Naive B cell (primary cell): Measurements from ENCODE around the gene UBE2R2. TPM values are rescaled to one million over a fixed set of nuclear protein-coding genes. Genes with fewer than 3 reads are reported as not detected.

Experiments used
- ATAC-seq, 2 donors: fragments of 150-1000 bp; cut with Tn5 transposase; 2 replicates each; pipeline ENCODE4 v1.10.0; 2021; ENCODE audit warnings: low read depth in 2 of 2, mild to moderate bottlenecking in 2 of 2, moderate library complexity in 2 of 2
- DNase-seq: peaks from one replicate; pipeline ENCODE4 v3.0.0; 2022
- H3K27ac Mint-ChIP-seq, 6 donors: one replicate each; pipeline ENCODE4 v1.8.0; 2020 to 2022; ENCODE audit warnings: mild to moderate bottlenecking in 6 of 6, mixed read lengths in 6 of 6, moderate library complexity in 5 of 6, inconsistent platforms in 2 of 6
- H3K27me3 Mint-ChIP-seq, 3 donors: one replicate each; pipeline ENCODE4 v1.8.0; 2021 to 2022; ENCODE audit warnings: mixed read lengths in 3 of 3, mild to moderate bottlenecking in 1 of 3
- H3K36me3 Mint-ChIP-seq, 2 donors: one replicate each; pipeline ENCODE4 v1.8.0; 2020 to 2022; ENCODE audit warnings: mixed read lengths in 2 of 2, inconsistent platforms in 1 of 2, mild to moderate bottlenecking in 1 of 2
- H3K4me1 Mint-ChIP-seq, 3 donors: one replicate each; pipeline ENCODE4 v1.8.0; 2020 to 2022; ENCODE audit warnings: mixed read lengths in 3 of 3, inconsistent platforms in 1 of 3, mild to moderate bottlenecking in 1 of 3, moderate library complexity in 1 of 3
- H3K4me3 Mint-ChIP-seq, 8 donors: one replicate each; pipeline ENCODE4 v1.8.0; 2020 to 2022; ENCODE audit warnings: mild to moderate bottlenecking in 8 of 8, mixed read lengths in 8 of 8, moderate library complexity in 8 of 8, inconsistent platforms in 2 of 8
- H3K9me3 Mint-ChIP-seq, 7 donors: one replicate each; pipeline ENCODE4 v1.8.0; 2020 to 2022; ENCODE audit warnings: mixed read lengths in 7 of 7, mild to moderate bottlenecking in 5 of 7, inconsistent platforms in 2 of 7, moderate library complexity in 1 of 7
- polyA plus RNA-seq, 6 donors: library from polyadenylated mRNA; unstranded; fragments of 300-500 nt; fragmentation: Illumina TruSeq; gene quantifications; one replicate each; pipeline ENCODE4 v1.2.3, GENCODE V29; 2021; ENCODE audit warnings: low read depth in 6 of 6

The UBE2R2 gene
- polyA plus RNA-seq, 6 donors from 2014 or later: 26.5 to 33.6 (median 28.9) TPM

- no peak for DNase-seq
- H3K27ac Mint-ChIP-seq: peak overlapping the region in 4 of 6 donors; percentile 9 to 86 (median 17)
- peak; percentile 47 to 56 for ATAC-seq
Observed at GRCh38 chr9:33921967-33922895, 105.3 kb downstream of the UBE2R2 start.

DNA sequence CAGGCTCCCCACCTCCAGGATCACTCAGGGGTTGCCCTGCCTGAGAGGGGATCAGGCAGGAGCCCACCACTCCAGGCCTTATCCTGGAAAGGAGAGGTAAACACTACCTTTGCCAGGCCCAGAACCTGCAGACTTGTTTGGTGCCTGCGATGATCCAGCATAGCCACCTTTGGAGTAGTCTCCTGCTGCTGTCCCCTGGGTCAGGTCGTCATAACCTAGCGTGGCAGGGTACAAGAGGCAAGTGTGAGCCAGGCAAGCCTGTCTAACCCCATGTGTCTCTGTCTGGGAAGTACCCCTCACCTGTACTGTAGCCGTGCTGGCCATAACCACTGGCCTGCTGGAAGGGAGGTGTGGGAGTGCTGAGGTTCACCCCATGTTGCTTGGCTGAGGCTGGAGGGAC is 106.1 kb downstream of the UBE2R2 start:
- Mint-ChIP-seq H3K4me1 (no peaks in the 10 kb centered on the region), H3K9me3 (no peaks in the 10 kb centered on the region), H3K36me3 (peaks cover 5 to 23% of the 10 kb centered on the region in 2 donors), H3K27me3 (no peaks in the 10 kb centered on the region), H3K4me3 (no peak overlapping the region), H3K27ac (no peak overlapping the region)
- DNase-seq (no peak), ATAC-seq (no peak)

More at GRCh38 chr9:33921967-33922895, 105.3 kb downstream of the UBE2R2 start:
- Mint-ChIP-seq H3K4me1 (no peaks in the 10 kb centered on the region), H3K36me3 (peaks cover 10 to 26% of the 10 kb centered on the region in 2 donors), H3K27me3 (no peaks in the 10 kb centered on the region), H3K9me3 (no peaks in the 10 kb centered on the region), H3K4me3 (no peak overlapping the region)

DNA sequence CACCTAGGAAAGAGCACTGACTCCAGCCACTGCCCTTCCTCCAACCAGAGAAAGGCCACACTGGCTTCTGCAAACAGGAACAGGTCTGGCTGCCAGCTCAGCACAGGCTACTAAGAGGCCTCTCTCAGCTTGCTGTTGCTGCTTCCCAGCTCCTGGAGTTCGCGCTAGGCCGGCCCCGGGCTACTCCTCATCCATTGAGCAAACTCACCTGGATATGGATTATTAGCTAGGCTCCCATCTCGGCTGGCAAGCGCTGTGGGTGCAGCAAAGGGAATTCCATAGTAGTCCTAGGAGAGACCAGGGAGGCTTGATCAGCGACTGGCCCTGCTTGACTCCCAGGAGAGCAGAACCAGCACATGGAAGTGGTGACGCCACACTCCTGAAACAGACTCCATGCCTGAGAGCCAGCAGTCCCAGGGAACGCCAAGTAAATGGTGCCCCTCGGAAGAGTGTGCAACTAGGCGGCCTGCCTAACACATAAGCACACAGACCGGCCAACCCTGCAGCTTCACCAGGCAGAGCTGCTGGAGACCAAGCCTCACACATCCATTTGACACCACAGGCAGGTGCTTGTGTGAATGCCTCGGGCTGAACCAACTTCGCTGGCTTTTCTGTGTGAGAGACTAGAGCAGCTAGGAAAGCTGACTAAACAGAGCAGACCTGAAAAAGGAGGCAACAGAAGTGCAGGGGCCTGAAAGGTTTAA is 107.2 kb downstream of the UBE2R2 start:
- H3K27me3 Mint-ChIP-seq: no peaks in the 10 kb centered on the region
- ATAC-seq (no peak), DNase-seq (no peak)
- no peaks in the 10 kb centered on the region for H3K9me3 Mint-ChIP-seq
- peaks cover 5 to 21% of the 10 kb centered on the region in 2 donors for H3K36me3 Mint-ChIP-seq
- H3K4me3 Mint-ChIP-seq: no peak overlapping the region
- no peaks in the 10 kb centered on the region for H3K4me1 Mint-ChIP-seq
- H3K27ac Mint-ChIP-seq: peak overlapping the region in 3 of 6 donors; percentile 63 to 81 (median 80)

- Mint-ChIP-seq H3K4me1 (no peaks in the 10 kb centered on the region), H3K4me3 (no peak overlapping the region), H3K27me3 (no peaks in the 10 kb centered on the region), H3K27ac (peak overlapping the region in 2 of 6 donors; percentile 21 to 88), H3K9me3 (no peaks in the 10 kb centered on the region), H3K36me3 (peaks cover 5 to 21% of the 10 kb centered on the region in 2 donors)
- no peak for DNase-seq
- no peak for ATAC-seq
Observed at GRCh38 chr9:33924978-33925797, 108.2 kb downstream of the UBE2R2 start.

GRCh38 chr9:33926746-33927485 is 110.0 kb downstream of the UBE2R2 start:
- Mint-ChIP-seq H3K4me1 (no peaks in the 10 kb centered on the region), H3K36me3 (peaks cover 5 to 25% of the 10 kb centered on the region in 2 donors), H3K27ac (peak overlapping the region in 3 of 6 donors; percentile 6 to 57 (median 30)), H3K27me3 (no peaks in the 10 kb centered on the region), H3K9me3 (no peaks in the 10 kb centered on the region), H3K4me3 (no peak overlapping the region)
- ATAC-seq (no peak), DNase-seq (no peak)

DNA sequence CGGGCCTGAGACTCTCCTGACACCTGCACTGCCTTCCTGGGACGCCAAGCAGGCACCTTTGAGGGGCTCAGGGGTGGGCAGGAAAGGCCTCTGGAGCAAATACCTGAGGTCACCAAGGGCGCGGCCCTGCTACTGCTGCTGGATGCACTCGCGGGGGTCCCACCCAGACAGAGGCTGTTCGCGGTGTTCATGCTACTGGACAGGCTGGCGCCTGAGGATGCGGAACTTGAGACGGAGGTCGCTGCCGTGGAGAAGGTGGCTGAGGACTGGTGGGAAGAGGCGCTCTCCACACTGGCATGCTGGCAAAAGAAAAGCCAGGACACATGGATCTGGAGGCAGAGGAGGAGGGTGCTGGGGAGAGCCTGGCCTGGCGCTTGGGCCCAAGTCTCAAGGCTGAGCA is 110.7 kb downstream of the UBE2R2 start:
- no peaks in the 10 kb centered on the region for H3K27me3 Mint-ChIP-seq
- H3K4me1 Mint-ChIP-seq: no peaks in the 10 kb centered on the region
- H3K4me3 Mint-ChIP-seq: peak overlapping the region in 1 of 8 donors; percentile 2
- H3K27ac Mint-ChIP-seq: peak overlapping the region in 1 of 6 donors; percentile 38
- H3K36me3 Mint-ChIP-seq: peaks cover 9 to 29% of the 10 kb centered on the region in 2 donors
- H3K9me3 Mint-ChIP-seq: no peaks in the 10 kb centered on the region
- DNase-seq (no peak), ATAC-seq (no peak)

DNA sequence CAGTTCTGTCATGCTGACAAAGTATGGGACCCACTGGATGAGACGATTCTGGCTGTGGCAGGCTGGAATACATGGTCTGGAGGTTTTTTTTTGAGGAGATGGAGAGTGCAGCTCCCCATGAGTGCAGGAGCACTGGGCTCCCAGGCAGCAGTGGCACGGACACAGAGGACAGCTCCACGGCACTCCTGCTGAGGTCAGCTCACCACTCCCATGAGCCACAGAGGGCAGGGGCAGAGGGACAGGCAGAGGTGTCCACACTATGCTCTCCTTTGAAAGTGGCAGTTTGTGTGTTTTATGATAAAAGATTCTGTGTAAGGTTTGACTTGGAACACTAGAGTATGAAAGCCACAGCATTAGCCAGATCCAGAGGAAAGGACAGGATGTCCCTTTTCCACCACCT is 114.4 kb downstream of the UBE2R2 start:
- Mint-ChIP-seq H3K27ac (no peak overlapping the region), H3K27me3 (no peaks in the 10 kb centered on the region), H3K4me3 (no peak overlapping the region), H3K4me1 (no peaks in the 10 kb centered on the region), H3K9me3 (no peaks in the 10 kb centered on the region), H3K36me3 (peaks cover 14 to 37% of the 10 kb centered on the region in 2 donors)
- no peak for ATAC-seq
- no peak for DNase-seq

DNA sequence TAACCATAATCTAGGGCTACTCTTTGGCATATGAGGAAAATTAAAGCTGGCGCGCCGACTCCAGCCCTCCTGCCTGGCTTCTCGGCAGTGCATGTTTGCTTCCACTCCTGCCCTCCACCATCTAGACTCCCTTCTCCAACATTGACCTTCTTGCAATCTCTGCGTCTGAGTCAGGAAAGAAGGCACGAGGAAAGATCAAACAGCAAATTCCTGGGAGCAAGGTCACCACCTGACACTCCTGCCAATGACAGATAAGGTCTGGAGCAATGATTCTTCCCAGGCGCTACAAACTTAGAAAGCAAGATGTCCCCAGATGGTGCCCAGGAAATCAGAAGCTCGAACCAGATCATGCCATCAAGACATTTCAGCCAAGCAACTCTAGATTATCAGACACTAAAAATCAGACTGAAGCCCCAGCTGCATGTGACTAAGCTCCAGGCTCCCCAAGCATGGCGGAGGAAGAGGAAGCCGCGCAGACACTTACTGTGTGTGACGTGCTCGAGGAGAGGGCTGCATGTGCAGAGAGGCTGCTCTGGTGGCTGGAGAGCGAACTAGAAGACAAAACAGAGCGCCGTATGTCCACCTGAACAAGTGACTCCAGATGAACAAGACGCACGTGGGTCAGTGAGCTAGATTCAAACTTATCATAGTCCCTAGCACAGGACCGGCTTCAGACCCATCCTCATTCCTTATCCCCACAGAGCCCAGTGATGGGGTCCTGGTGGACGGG is 115.3 kb downstream of the UBE2R2 start:
- Mint-ChIP-seq H3K27ac (peak overlapping the region in 2 of 6 donors; percentile 45 to 87), H3K4me1 (no peaks in the 10 kb centered on the region), H3K27me3 (no peaks in the 10 kb centered on the region), H3K9me3 (no peaks in the 10 kb centered on the region), H3K36me3 (peaks cover 14 to 29% of the 10 kb centered on the region in 2 donors), H3K4me3 (peak overlapping the region in 1 of 8 donors; percentile 16)
- DNase-seq (no peak), ATAC-seq (no peak)

- Mint-ChIP-seq H3K27me3 (no peaks in the 10 kb centered on the region), H3K9me3 (no peaks in the 10 kb centered on the region), H3K4me1 (peaks cover 0 to under 1% (median 0%) of the 10 kb centered on the region in 3 donors), H3K27ac (no peak overlapping the region), H3K4me3 (no peak overlapping the region), H3K36me3 (peaks cover 18 to 24% of the 10 kb centered on the region in 2 donors)
- DNase-seq (no peak), ATAC-seq (no peak)
Observed at GRCh38 chr9:33934188-33934878, 117.4 kb downstream of the UBE2R2 start.

DNA sequence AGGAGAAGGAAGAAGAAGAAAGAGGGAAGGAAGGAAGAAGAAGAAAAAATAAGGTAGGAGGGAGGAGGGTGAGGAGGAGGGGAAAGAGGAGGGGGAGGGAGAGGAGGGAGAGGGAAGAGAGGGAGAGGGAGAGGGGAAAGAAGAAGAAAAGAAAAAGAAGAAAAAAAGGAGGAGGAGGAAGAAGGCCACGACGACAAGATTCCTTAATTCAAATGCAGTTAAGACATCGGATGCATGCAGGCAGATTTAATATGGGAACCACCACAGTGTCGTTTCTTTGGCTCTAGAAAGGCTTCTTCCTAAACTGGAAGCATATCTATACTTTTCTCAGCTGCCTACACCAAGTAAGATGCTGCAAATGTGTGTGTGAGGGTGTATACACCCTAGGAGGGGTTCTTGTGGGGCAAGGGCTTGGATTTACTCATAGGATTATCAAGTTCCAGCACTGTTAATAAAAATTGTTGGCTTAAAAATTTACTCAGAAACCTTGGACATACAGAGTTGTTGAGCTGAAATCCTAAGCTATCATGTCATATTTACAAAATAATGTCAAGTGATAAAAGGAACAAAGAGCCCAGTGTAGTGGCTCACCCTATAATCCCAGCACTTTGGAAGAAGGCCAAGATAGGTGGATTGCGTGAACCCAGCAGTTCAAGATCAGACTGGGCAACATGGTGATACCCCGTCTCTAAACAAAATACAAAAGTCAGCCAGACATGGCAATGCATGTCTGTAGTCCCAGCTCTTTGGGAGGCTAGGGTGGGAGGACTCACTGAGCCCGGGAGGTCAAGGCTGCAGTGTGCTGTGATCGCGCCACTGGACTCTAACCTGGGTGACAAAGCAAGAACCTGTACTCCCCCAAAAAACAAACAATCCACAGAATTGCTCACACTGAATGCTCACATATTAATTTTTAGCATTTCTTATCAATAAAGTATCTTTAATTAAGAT is 123.2 kb downstream of the UBE2R2 start:
- Mint-ChIP-seq H3K36me3 (peaks cover 13 to 33% of the 10 kb centered on the region in 2 donors), H3K9me3 (no peaks in the 10 kb centered on the region), H3K4me1 (peaks cover 0 to 2% (median 0%) of the 10 kb centered on the region in 3 donors), H3K27me3 (no peaks in the 10 kb centered on the region), H3K27ac (no peak overlapping the region), H3K4me3 (no peak overlapping the region)
- DNase-seq (no peak), ATAC-seq (no peak)
